ENCODE measurements around the gene ZC3HAV1. TPM values are rescaled to one million over a fixed set of nuclear protein-coding genes. Genes with fewer than 3 reads are reported as not detected.

The ZC3HAV1 gene
- total RNA-seq, 4 donors from 2014 or later, result 30.3 to 38.2 (median 31.7) TPM

DNA sequence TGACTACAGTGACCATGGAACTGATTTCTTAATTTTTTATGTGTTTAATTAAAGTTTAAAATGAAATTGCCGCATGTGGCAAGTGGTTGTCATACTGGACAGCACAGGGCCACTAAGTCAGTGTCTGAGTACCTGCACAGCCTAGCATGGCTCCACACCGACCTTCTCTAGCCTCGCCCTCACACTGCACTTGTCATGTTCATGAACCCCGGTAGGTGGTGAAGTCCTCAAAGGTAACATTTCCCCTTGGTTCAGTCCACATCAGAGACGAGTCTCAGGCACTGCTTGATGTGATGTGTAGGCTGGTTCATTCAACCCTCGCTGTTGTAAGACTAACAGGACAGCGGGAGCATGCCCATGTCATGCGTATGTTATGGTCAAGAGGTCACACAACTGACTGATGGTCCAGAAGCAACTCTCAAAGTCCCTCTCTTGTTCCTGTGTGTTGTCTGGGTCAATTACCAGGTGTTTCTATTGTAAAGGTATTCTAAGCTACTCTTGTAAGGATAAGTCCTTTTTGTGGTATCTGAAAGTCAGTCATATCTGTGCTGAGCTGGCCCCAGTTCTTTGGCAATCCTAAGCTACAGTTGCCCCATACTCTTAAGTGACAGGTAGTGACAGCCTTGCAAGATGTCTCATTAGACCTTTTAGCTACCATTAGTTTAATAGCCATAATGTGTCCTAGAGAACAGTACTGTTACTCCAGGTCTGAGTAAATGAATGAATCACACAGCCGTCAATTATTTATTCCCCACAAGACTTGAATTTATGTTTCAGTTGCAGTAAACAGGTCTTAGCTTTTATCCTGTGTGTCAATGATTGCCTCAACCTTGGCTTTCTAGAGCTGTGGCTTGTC is 40.7 kb downstream of the ZC3HAV1 start:
- H3K27ac ChIP-seq, result no peak overlapping the region
- WGBS, 2 donors, result 94 to 95% methylated on average over 9 of the region's 9 CpGs
- no peaks in the 10 kb centered on the region for H3K4me1 ChIP-seq
- no peaks in the 10 kb centered on the region for H3K27me3 ChIP-seq
- no peak for DNase-seq (ENCODE audit: low spot score in 2 of 2)
- TF ChIP-seq EP300 (IDR thresholded peaks at IDR 0.05), result no peak
- TF ChIP-seq, protein P1, sequence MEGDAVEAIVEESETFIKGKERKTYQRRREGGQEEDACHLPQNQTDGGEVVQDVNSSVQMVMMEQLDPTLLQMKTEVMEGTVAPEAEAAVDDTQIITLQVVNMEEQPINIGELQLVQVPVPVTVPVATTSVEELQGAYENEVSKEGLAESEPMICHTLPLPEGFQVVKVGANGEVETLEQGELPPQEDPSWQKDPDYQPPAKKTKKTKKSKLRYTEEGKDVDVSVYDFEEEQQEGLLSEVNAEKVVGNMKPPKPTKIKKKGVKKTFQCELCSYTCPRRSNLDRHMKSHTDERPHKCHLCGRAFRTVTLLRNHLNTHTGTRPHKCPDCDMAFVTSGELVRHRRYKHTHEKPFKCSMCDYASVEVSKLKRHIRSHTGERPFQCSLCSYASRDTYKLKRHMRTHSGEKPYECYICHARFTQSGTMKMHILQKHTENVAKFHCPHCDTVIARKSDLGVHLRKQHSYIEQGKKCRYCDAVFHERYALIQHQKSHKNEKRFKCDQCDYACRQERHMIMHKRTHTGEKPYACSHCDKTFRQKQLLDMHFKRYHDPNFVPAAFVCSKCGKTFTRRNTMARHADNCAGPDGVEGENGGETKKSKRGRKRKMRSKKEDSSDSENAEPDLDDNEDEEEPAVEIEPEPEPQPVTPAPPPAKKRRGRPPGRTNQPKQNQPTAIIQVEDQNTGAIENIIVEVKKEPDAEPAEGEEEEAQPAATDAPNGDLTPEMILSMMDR (IDR thresholded peaks at IDR 0.05), result no peak
- no peak for TF ChIP-seq POLR2A (IDR thresholded peaks at IDR 0.05)
- H3K36me3 ChIP-seq, result peaks cover 2 to 98% (median 35%) of the 10 kb centered on the region in 3 donors
- no peaks in the 10 kb centered on the region for H3K9me3 ChIP-seq
- no peak overlapping the region for H3K4me3 ChIP-seq

DNA sequence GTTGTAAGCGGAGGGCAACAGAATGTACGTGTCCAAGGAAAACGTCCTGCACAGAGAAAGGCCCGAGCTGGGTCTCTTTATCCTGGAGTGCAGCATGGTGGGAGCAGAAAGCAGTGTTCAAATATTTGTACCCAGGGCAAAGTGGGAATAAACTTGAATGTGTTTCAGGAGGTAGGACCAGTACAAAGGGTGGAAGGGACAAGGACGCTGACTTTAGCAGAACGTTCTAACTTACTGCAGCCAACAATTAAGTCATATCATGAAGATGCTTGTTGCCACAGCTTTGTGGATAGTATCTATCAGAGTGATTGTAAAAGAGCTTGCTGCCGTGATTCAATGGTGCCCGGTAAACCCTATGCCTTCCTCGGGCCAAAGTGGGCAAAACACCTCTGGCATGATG is 43.2 kb downstream of the ZC3HAV1 start:
- TF ChIP-seq, protein P1 (IDR thresholded peaks at IDR 0.05), result no peak
- no peak for TF ChIP-seq EP300 (IDR thresholded peaks at IDR 0.05)
- no peak for TF ChIP-seq POLR2A (IDR thresholded peaks at IDR 0.05)
- Histone ChIP-seq H3K36me3 (peaks cover 0 to 92% (median 23%) of the 10 kb centered on the region in 3 donors), H3K27me3 (no peaks in the 10 kb centered on the region), H3K9me3 (no peaks in the 10 kb centered on the region), H3K4me3 (no peak overlapping the region), H3K27ac (no peak overlapping the region), H3K4me1 (no peaks in the 10 kb centered on the region)
- DNase-seq (ENCODE audit: low spot score in 2 of 2), result no peak
- 76 to 84% methylated on average over 9 of the region's 9 CpGs for WGBS, 2 donors

DNA sequence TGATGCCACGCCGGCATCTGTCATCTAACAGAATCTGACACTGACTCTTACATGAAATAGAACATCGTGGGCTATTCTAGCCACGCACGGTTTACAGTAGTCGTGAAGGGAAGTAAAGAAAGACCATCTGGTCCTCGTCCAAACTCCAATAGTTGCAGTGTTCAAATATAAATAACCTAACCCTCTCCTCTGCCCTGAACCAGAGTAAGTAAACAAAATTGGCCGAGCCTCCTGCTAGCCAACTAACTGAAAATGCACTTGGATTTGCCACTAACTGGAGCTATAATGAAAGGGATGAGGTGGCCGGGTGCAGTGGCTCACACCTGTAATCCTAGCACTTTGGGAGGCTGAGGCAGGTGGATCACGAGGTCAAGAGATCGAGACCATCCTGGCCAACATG is 44.2 kb downstream of the ZC3HAV1 start:
- TF ChIP-seq EP300 (IDR thresholded peaks at IDR 0.05) (no peak), POLR2A (IDR thresholded peaks at IDR 0.05) (no peak)
- H3K4me1 ChIP-seq, result no peaks in the 10 kb centered on the region
- no peak overlapping the region for H3K4me3 ChIP-seq
- no peak for DNase-seq (ENCODE audit: low spot score in 2 of 2)
- H3K36me3 ChIP-seq, result peaks cover 0 to 92% (median 28%) of the 10 kb centered on the region in 3 donors
- H3K27ac ChIP-seq, result no peak overlapping the region
- H3K27me3 ChIP-seq, result no peaks in the 10 kb centered on the region
- no peaks in the 10 kb centered on the region for H3K9me3 ChIP-seq
- 82 to 89% methylated on average over 11 of the region's 11 CpGs for WGBS, 2 donors

DNA sequence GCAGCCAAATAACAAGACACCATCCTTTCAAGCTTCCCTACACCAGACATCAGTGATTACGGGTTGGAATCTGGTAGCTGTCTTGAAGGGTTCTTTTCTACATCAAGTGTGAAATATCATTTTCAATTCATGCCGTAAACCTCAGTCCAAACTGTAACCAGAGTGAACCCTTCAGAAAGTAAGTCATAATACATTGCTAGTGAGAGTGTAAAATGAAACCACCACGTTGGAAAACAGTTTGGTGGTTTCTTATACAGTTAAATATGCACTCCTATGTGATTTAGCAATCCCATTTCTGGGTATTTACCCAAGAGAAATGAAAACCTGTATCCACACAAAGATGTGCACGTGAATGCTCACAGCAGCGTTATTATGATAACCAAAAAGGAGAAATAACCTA is 48.1 kb downstream of the ZC3HAV1 start:
- no peak overlapping the region for H3K4me3 ChIP-seq
- no peak overlapping the region for H3K27ac ChIP-seq
- no peak for DNase-seq (ENCODE audit: low spot score in 2 of 2)
- H3K36me3 ChIP-seq, result peaks cover 0 to 78% (median 18%) of the 10 kb centered on the region in 3 donors
- WGBS, 2 donors, result 78 to 82% methylated on average over 5 of the region's 5 CpGs
- TF ChIP-seq EP300 (IDR thresholded peaks at IDR 0.05) (no peak), POLR2A (IDR thresholded peaks at IDR 0.05) (no peak)
- TF ChIP-seq, protein P1 (IDR thresholded peaks at IDR 0.05), result no peak
- H3K9me3 ChIP-seq, result no peaks in the 10 kb centered on the region
- H3K27me3 ChIP-seq, result no peaks in the 10 kb centered on the region
- no peaks in the 10 kb centered on the region for H3K4me1 ChIP-seq

DNA sequence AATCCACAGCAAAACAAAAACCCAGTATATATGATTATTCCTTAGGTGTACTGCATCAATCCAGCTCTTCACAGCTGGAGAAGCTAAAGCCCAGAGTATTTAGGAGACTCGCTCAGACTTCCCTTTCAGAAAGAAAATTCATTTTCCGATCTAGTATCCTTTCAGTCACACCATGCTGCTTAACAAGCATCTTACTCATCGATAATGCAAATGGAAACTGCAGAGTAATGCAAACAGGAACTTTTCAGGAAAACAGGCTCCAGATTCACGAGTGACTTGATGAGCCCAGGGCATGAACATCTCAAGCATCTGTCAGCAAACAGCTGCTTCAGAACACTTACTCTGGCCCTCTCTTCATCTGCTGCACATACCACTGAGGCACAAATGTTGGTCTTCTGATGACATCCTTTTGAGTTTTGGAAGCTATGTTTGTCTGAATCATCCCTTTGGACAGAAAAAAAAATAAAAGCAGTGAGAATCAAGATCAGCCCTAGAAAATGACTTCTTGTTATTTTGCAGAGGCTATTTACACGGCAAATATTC is 48.8 kb downstream of the ZC3HAV1 start:
- no peak overlapping the region for H3K27ac ChIP-seq
- peaks cover 0 to 75% (median 18%) of the 10 kb centered on the region in 3 donors for H3K36me3 ChIP-seq

More for the DNA sequence above, 48.8 kb downstream of the ZC3HAV1 start:
- Histone ChIP-seq H3K9me3 (no peaks in the 10 kb centered on the region), H3K4me1 (no peaks in the 10 kb centered on the region), H3K27me3 (no peaks in the 10 kb centered on the region), H3K4me3 (no peak overlapping the region)
- TF ChIP-seq, protein P1 (IDR thresholded peaks at IDR 0.05), result no peak
- TF ChIP-seq EP300 (IDR thresholded peaks at IDR 0.05), result no peak
- TF ChIP-seq POLR2A (IDR thresholded peaks at IDR 0.05), result no peak
- DNase-seq (ENCODE audit: low spot score in 2 of 2), result no peak
- 83 to 84% methylated on average over 5 of the region's 5 CpGs for whole genome bisulfite sequencing, 2 donors
